Osteocyte (in vitro differentiated cells): Measurements from ENCODE around the gene AKAP5. TPM values are rescaled to one million over a fixed set of nuclear protein-coding genes. Genes with fewer than 3 reads are reported as not detected.

Experiments used
- DNase-seq: peaks from one replicate; pipeline ENCODE4 v3.0.0; 2021; ENCODE audit warnings: mixed read lengths; ENCODE audit not compliant: unreplicated experiment; ENCODE audit errors: extremely low spot score
- H3K27ac Mint-ChIP-seq: one replicate; pipeline ENCODE4 v1.8.0; 2021; ENCODE audit warnings: mild to moderate bottlenecking, mixed read lengths; ENCODE audit not compliant: unreplicated experiment
- H3K27me3 Mint-ChIP-seq: one replicate; pipeline ENCODE4 v1.8.0; 2021; ENCODE audit warnings: mixed read lengths; ENCODE audit not compliant: unreplicated experiment
- H3K36me3 Mint-ChIP-seq: one replicate; pipeline ENCODE4 v1.8.0; 2021; ENCODE audit warnings: mixed read lengths; ENCODE audit not compliant: unreplicated experiment
- H3K4me1 Mint-ChIP-seq: one replicate; pipeline ENCODE4 v1.8.0; 2021; ENCODE audit warnings: mixed read lengths; ENCODE audit not compliant: unreplicated experiment
- H3K4me3 Mint-ChIP-seq: one replicate; pipeline ENCODE4 v1.8.0; 2021; ENCODE audit warnings: mild to moderate bottlenecking, moderate library complexity, mixed read lengths; ENCODE audit not compliant: unreplicated experiment
- H3K9me3 Mint-ChIP-seq: one replicate; pipeline ENCODE4 v1.8.0; 2021; ENCODE audit warnings: mixed read lengths; ENCODE audit not compliant: unreplicated experiment
- total RNA-seq: library from RNA; stranded (reverse); gene quantifications from 2 replicates; pipeline ENCODE4 v1.2.1, GENCODE V29; 2021
- TF ChIP-seq, protein P1 (sequence below): fragments of 200-600 bp; sonication (generic); IDR thresholded peaks from 2 replicates; pipeline ENCODE4 v1.5.0; 2021; ENCODE audit warnings: antibody characterized with exemption, mild to moderate bottlenecking, moderate library complexity

Gene AKAP5
- total RNA-seq, 1 donor from 2014 or later = 3.6 TPM

DNA sequence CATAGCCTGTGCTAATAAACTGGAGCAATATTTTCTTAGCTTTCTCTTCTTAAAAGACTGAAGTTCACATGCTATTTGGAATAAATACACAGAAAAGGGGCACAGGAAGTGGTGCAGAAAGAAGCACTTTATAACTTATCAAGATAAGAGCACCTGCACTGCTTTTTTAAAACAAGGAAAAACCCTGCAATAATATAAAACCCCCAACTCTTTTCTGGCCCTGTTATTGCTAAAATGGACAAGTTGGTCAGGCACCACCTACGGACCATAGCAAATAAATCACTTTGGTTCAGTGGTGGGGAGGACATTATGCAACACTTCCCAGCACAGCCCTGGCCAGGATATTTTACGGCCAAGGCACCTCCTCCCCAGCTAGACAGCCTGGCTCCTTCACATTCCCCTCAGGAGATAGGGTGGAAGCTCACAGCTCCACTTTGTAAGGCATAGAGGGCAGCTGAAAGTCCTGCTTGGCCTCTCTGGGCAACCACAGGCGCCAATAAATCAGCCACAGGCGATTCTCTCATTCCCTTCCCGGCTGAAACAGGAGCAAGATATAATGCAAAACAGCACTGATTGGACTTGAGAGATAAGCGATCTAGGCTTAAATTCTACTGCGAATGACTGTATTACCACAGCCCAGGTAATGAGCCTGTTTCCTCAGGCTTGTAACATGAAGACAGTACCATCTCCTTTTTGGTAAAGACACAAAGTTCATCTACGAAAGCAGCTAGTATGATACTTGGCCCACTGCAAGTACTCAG lies 36.3 kb downstream of the AKAP5 start:
- Mint-ChIP-seq H3K27me3 (no peaks in the 10 kb centered on the region), H3K4me1 (peaks cover 43% of the 10 kb centered on the region), H3K27ac (peak overlapping the region; percentile 95), H3K4me3 (peak overlapping the region; percentile 41), H3K9me3 (no peaks in the 10 kb centered on the region), H3K36me3 (no peaks in the 10 kb centered on the region)
- no peak for DNase-seq
- TF ChIP-seq, protein P1, sequence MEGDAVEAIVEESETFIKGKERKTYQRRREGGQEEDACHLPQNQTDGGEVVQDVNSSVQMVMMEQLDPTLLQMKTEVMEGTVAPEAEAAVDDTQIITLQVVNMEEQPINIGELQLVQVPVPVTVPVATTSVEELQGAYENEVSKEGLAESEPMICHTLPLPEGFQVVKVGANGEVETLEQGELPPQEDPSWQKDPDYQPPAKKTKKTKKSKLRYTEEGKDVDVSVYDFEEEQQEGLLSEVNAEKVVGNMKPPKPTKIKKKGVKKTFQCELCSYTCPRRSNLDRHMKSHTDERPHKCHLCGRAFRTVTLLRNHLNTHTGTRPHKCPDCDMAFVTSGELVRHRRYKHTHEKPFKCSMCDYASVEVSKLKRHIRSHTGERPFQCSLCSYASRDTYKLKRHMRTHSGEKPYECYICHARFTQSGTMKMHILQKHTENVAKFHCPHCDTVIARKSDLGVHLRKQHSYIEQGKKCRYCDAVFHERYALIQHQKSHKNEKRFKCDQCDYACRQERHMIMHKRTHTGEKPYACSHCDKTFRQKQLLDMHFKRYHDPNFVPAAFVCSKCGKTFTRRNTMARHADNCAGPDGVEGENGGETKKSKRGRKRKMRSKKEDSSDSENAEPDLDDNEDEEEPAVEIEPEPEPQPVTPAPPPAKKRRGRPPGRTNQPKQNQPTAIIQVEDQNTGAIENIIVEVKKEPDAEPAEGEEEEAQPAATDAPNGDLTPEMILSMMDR = no peak

DNA sequence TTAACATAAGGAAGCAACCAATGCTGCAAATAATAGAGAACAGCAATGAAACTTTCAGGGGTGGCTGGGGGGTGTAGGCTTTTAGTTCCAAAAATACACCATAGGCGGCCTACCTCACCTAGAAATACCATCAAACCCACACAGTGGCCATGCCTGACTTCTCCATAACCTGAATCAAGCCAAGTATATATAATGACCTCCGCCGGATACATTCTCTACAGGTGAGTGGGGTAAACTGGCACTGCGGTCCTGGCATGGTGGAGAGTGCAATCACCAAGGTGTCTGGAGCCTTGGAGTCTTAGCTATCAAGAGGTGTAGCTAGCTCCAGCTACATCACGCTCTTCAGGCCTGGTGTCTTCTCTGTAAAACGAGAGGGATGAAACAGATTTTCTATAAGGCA lies 37.2 kb downstream of the AKAP5 start:
- Mint-ChIP-seq H3K4me3 (peak overlapping the region; percentile 87), H3K9me3 (no peaks in the 10 kb centered on the region), H3K4me1 (peaks cover 52% of the 10 kb centered on the region), H3K27ac (peak overlapping the region; percentile 95), H3K27me3 (no peaks in the 10 kb centered on the region), H3K36me3 (no peaks in the 10 kb centered on the region)
- TF ChIP-seq, protein P1 = no peak
- no peak for DNase-seq

DNA sequence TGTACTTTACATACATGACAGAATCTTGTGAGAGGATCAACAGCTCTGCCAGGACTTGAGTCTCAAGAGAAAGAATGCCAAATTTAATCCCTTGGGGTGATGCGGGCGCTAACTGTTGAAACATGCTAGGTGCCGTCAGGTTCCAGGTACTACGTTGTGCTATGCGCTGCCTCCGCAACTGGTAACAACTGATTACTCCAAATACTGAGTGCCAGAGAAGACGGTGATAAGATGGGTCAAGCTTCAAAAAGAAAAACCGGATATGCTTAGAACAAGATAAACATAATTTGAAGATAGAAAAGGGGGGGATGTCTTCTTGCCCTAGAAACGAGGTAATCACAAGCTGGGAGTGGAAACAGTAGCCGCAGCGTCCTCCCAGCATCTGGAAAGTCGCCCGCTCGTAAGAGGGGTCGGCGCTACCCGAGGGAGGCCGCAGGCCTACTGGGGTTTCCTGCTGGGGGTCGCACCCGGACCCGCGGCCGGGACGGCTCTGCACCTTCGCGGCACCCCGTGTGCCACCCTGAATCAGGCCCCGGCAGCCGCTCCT lies 37.7 kb downstream of the AKAP5 start:
- Mint-ChIP-seq H3K9me3 (no peaks in the 10 kb centered on the region), H3K36me3 (no peaks in the 10 kb centered on the region), H3K4me1 (peaks cover 57% of the 10 kb centered on the region), H3K27ac (peak overlapping the region; percentile 95), H3K4me3 (peak overlapping the region; percentile 87), H3K27me3 (no peaks in the 10 kb centered on the region)
- TF ChIP-seq, protein P1 = no peak
- no peak for DNase-seq

- Mint-ChIP-seq H3K4me1 (peaks cover 64% of the 10 kb centered on the region), H3K9me3 (no peaks in the 10 kb centered on the region), H3K27ac (peak within 1 kb of the TSS; percentile 99), H3K36me3 (no peaks in the 10 kb centered on the region), H3K4me3 (peak within 1 kb of the TSS; percentile 87), H3K27me3 (no peaks in the 10 kb centered on the region)
- TF ChIP-seq, protein P1 = no peak
- peak; percentile 96 for DNase-seq
Observed at GRCh38 chr14:64503434-64504309, 38.4 kb downstream of the AKAP5 start, which contains the start of gene ZBTB25. TSS of gene ZBTB25 (minus strand) at chr14:64503838. CDS start at chr14:64490533, 13,305 bp downstream.
